ENCODE measurements around the gene COQ10A. TPM values are rescaled to one million over a fixed set of nuclear protein-coding genes. Genes with fewer than 3 reads are reported as not detected.

COQ10A gene
- total RNA-seq, 1 donor from 2014 or later = 14.4 TPM

DNA sequence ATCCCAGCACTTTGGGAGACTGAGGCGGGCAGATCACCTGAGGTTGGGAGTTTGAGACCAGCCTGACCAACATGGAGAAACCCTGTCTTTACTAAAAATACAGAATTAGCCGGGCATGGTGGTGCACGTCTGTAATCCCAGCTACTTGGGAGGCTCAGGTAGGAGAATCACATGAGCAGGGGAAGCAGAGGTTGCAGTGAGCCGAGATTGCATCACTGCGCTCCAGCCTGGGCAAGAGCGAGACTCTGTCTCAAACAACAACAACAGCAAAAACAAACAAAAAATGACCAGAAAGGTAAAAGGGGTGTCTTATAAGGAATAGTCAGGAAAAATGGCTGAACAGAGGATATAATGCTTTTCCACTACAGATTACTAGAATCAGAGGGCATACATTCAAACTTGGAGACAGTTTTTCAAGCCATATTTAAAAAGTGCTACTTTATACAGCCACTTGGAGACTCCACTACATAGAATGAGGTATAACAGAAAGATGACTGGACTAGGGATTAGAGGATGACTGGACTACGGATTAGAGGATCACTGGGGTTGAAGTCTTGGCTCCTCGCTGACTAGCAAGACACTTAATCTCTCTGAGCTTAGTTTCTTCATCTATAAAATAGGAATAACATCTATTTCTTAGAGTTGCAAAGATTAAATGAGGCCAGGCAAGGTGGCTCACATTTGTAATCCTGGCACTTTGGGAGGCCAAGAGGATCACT, 38.3 kb downstream of the COQ10A start:
- no peak overlapping the region for H3K27ac Mint-ChIP-seq (ENCODE audit: unreplicated experiment)
- H3K9me3 Mint-ChIP-seq (ENCODE audit: unreplicated experiment) = no peaks in the 10 kb centered on the region
- DNase-seq (ENCODE audit: extremely low spot score, unreplicated experiment) = no peak
- H3K36me3 Mint-ChIP-seq (ENCODE audit: unreplicated experiment) = peaks cover 8% of the 10 kb centered on the region
- peaks cover 15% of the 10 kb centered on the region for H3K4me1 Mint-ChIP-seq (ENCODE audit: unreplicated experiment)
- no peaks in the 10 kb centered on the region for H3K27me3 Mint-ChIP-seq (ENCODE audit: unreplicated experiment)
- TF ChIP-seq, protein P1, sequence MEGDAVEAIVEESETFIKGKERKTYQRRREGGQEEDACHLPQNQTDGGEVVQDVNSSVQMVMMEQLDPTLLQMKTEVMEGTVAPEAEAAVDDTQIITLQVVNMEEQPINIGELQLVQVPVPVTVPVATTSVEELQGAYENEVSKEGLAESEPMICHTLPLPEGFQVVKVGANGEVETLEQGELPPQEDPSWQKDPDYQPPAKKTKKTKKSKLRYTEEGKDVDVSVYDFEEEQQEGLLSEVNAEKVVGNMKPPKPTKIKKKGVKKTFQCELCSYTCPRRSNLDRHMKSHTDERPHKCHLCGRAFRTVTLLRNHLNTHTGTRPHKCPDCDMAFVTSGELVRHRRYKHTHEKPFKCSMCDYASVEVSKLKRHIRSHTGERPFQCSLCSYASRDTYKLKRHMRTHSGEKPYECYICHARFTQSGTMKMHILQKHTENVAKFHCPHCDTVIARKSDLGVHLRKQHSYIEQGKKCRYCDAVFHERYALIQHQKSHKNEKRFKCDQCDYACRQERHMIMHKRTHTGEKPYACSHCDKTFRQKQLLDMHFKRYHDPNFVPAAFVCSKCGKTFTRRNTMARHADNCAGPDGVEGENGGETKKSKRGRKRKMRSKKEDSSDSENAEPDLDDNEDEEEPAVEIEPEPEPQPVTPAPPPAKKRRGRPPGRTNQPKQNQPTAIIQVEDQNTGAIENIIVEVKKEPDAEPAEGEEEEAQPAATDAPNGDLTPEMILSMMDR (IDR thresholded peaks at IDR 0.05) = no peak
- H3K4me3 Mint-ChIP-seq (ENCODE audit: unreplicated experiment) = no peak overlapping the region

DNA sequence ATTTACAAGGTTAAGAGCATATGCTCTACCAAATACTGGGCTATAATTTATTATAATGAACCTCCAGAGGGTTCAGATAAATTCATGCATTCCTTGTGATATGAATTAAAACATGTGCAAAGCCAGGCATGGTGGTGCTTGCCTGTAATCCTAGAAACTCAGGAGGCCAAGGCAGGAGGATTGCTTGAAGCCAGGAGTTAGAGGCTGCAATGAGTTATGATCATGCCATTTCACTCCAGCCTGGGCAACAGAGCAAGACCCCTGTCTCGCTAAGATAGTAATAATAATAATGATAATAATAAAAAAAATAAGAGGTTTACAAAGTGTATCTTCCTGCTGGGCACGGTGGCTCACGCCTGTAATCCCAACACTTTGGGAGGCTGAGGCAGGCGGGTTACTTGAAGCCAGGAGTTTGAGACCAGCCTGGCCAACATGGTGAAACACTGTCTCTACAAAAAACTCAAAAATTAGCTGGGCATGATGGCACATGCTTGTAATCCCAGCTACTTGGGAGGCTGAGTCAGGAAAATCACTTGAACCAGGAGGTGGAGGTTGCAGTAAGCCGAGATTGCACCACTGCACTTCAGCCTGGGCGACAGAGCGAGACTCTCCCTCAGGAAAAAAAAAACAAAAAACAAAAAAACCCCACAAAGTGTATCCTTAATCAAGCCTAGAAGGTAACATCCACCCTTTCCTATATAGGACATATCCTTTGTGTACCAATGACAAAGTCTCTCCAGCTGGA, 40.7 kb downstream of the COQ10A start:
- no peak for DNase-seq (ENCODE audit: extremely low spot score, unreplicated experiment)
- Mint-ChIP-seq H3K27ac (ENCODE audit: unreplicated experiment) (no peak overlapping the region), H3K27me3 (ENCODE audit: unreplicated experiment) (no peaks in the 10 kb centered on the region), H3K36me3 (ENCODE audit: unreplicated experiment) (peaks cover 15% of the 10 kb centered on the region), H3K9me3 (ENCODE audit: unreplicated experiment) (no peaks in the 10 kb centered on the region), H3K4me3 (ENCODE audit: unreplicated experiment) (no peak overlapping the region), H3K4me1 (ENCODE audit: unreplicated experiment) (peaks cover under 1% of the 10 kb centered on the region)
- TF ChIP-seq, protein P1 (IDR thresholded peaks at IDR 0.05) = no peak

DNA sequence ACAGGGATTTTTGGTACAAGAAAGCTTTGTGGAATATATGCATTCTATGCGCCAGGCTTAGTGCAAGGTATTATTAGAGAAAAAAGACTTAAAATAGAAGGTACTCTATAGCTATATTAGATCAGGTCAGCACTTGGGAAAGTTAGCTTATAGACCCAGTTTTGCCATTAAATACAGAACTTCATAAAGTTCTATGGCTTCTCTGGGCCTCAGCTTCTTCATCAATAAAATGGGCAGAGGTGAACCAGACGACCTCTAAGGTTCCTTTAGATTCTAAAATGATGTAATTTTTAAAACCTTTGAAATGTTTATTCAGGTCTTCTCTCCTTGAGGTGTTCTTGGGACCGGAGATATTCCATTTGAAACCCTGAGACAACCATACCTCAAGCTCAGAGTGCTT, 42.0 kb downstream of the COQ10A start:
- Mint-ChIP-seq H3K27me3 (ENCODE audit: unreplicated experiment) (no peaks in the 10 kb centered on the region), H3K9me3 (ENCODE audit: unreplicated experiment) (no peaks in the 10 kb centered on the region), H3K27ac (ENCODE audit: unreplicated experiment) (no peak overlapping the region), H3K4me3 (ENCODE audit: unreplicated experiment) (no peak overlapping the region), H3K36me3 (ENCODE audit: unreplicated experiment) (peaks cover 15% of the 10 kb centered on the region), H3K4me1 (ENCODE audit: unreplicated experiment) (no peaks in the 10 kb centered on the region)
- no peak for DNase-seq (ENCODE audit: extremely low spot score, unreplicated experiment)
- TF ChIP-seq, protein P1 (IDR thresholded peaks at IDR 0.05) = no peak

DNA sequence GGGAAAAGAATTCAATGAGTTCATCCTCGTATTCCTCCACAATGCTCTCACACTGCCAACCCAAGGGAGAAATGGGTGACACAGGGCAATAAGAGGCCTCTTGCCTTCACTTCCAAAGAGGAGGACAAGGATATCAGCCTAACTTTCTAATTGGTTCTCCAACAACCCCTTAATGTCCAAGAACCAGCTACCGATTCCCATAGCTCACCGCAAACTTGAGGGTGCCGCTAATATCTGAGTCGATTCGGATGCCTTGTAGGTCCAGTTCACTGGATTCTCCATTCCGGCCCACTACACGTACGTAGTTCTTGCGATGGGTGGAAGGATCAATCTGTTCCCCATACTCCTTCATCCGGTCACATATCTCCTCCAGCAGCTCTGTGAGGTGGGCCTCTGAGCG, 44.3 kb downstream of the COQ10A start:
- Mint-ChIP-seq H3K27me3 (ENCODE audit: unreplicated experiment) (no peaks in the 10 kb centered on the region), H3K4me3 (ENCODE audit: unreplicated experiment) (no peak overlapping the region), H3K27ac (ENCODE audit: unreplicated experiment) (no peak overlapping the region), H3K36me3 (ENCODE audit: unreplicated experiment) (peaks cover 16% of the 10 kb centered on the region), H3K9me3 (ENCODE audit: unreplicated experiment) (no peaks in the 10 kb centered on the region), H3K4me1 (ENCODE audit: unreplicated experiment) (peaks cover 12% of the 10 kb centered on the region)
- TF ChIP-seq, protein P1 (IDR thresholded peaks at IDR 0.05) = no peak
- DNase-seq (ENCODE audit: extremely low spot score, unreplicated experiment) = no peak

DNA sequence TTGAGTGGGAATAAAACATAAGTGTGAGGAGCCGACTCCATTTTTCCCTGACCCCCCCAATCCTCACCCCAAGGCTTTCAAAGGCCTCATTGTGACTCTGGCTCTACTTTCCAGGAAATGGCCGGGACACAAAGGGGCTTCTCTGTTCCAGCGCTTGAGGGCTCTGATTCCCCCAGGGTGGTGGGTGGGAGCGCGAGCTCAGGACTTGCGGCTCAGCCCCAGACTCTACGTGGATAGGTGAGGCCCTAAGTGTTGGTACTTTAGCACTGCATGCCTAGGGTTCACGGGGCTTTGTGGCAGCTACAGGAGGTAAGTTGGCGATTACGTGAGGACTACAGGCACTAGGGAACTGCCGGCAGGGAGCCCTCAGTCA, 48.5 kb downstream of the COQ10A start:
- no peak for DNase-seq (ENCODE audit: extremely low spot score, unreplicated experiment)
- TF ChIP-seq, protein P1 (IDR thresholded peaks at IDR 0.05) = no peak
- Mint-ChIP-seq H3K27me3 (ENCODE audit: unreplicated experiment) (no peaks in the 10 kb centered on the region), H3K4me1 (ENCODE audit: unreplicated experiment) (peaks cover 14% of the 10 kb centered on the region), H3K36me3 (ENCODE audit: unreplicated experiment) (peaks cover 13% of the 10 kb centered on the region), H3K9me3 (ENCODE audit: unreplicated experiment) (no peaks in the 10 kb centered on the region), H3K4me3 (ENCODE audit: unreplicated experiment) (peak overlapping the region; percentile 98), H3K27ac (ENCODE audit: unreplicated experiment) (peak overlapping the region; percentile 99)
